Mucosa of rectum (tissue), 2 donors: ENCODE measurements around the gene BRINP3.

Source experiments
- H3K27ac ChIP-seq, 2 donors: one replicate each; pipeline ENCODE4 v1.7.0; 2013; ENCODE audit warnings: inconsistent platforms in 2 of 2, low read depth in 2 of 2, low read length in 2 of 2
- H3K27me3 ChIP-seq, 2 donors: one replicate each; pipeline ENCODE4 v1.7.0; 2013; ENCODE audit warnings: low read length in 2 of 2; ENCODE audit not compliant: control insufficient read depth in 2 of 2, insufficient read depth in 2 of 2
- H3K36me3 ChIP-seq, 2 donors: one replicate each; pipeline ENCODE4 v1.7.0; 2013; ENCODE audit warnings: low read length in 2 of 2; ENCODE audit not compliant: control insufficient read depth in 2 of 2, insufficient read depth in 2 of 2
- H3K4me1 ChIP-seq, 2 donors: one replicate each; pipeline ENCODE4 v1.7.0; 2013; ENCODE audit warnings: low read length in 2 of 2, mild to moderate bottlenecking in 1 of 2; ENCODE audit not compliant: control insufficient read depth in 2 of 2, insufficient read depth in 2 of 2
- H3K4me3 ChIP-seq, 2 donors: one replicate each; pipeline ENCODE4 v1.7.0; 2013; ENCODE audit warnings: low read length in 2 of 2
- H3K9ac ChIP-seq, 2 donors: one replicate each; pipeline ENCODE4 v1.7.0; 2013; ENCODE audit warnings: low read length in 2 of 2, low read depth in 1 of 2, mild to moderate bottlenecking in 1 of 2
- H3K9me3 ChIP-seq, 2 donors: one replicate each; pipeline ENCODE4 v1.7.0; 2013; ENCODE audit warnings: low read length in 2 of 2; ENCODE audit not compliant: control insufficient read depth in 2 of 2
- donor health status: healthy.
- donor health status: Normal muscosa, but diverticular disease.

The BRINP3 gene

GRCh38 chr1:190243056-190243455 lies 234.6 kb downstream of the BRINP3 start:
- Histone ChIP-seq H3K36me3 (no peaks in the 10 kb centered on the region), H3K9ac (no peak overlapping the region), H3K4me3 (no peak overlapping the region), H3K27me3 (no peaks in the 10 kb centered on the region), H3K9me3 (no peaks in the 10 kb centered on the region), H3K27ac (no peak overlapping the region), H3K4me1 (no peaks in the 10 kb centered on the region)

GRCh38 chr1:190226006-190226405 lies 251.7 kb downstream of the BRINP3 start:
- Histone ChIP-seq H3K36me3 (no peaks in the 10 kb centered on the region), H3K4me3 (no peak overlapping the region), H3K27me3 (no peaks in the 10 kb centered on the region), H3K9me3 (no peaks in the 10 kb centered on the region), H3K4me1 (no peaks in the 10 kb centered on the region), H3K27ac (no peak overlapping the region), H3K9ac (no peak overlapping the region)

GRCh38 chr1:190212450-190212849 lies 265.2 kb downstream of the BRINP3 start:
- Histone ChIP-seq H3K4me1 (no peaks in the 10 kb centered on the region), H3K9me3 (no peaks in the 10 kb centered on the region), H3K27me3 (no peaks in the 10 kb centered on the region), H3K27ac (no peak overlapping the region), H3K4me3 (no peak overlapping the region), H3K9ac (no peak overlapping the region), H3K36me3 (no peaks in the 10 kb centered on the region)

GRCh38 chr1:190207733-190208132 lies 269.9 kb downstream of the BRINP3 start:
- no peaks in the 10 kb centered on the region for H3K36me3 ChIP-seq
- H3K27ac ChIP-seq: no peak overlapping the region
- H3K4me3 ChIP-seq: no peak overlapping the region
- H3K4me1 ChIP-seq: no peaks in the 10 kb centered on the region
- no peaks in the 10 kb centered on the region for H3K27me3 ChIP-seq
- no peak overlapping the region for H3K9ac ChIP-seq
- no peaks in the 10 kb centered on the region for H3K9me3 ChIP-seq

- H3K27me3 ChIP-seq: no peaks in the 10 kb centered on the region
- H3K9me3 ChIP-seq: no peaks in the 10 kb centered on the region
- H3K36me3 ChIP-seq: no peaks in the 10 kb centered on the region
- H3K4me1 ChIP-seq: no peaks in the 10 kb centered on the region
- no peak overlapping the region for H3K4me3 ChIP-seq
- H3K27ac ChIP-seq: no peak overlapping the region
- H3K9ac ChIP-seq: no peak overlapping the region
Measured at GRCh38 chr1:190205713-190206112, 272.0 kb downstream of the BRINP3 start.

DNA sequence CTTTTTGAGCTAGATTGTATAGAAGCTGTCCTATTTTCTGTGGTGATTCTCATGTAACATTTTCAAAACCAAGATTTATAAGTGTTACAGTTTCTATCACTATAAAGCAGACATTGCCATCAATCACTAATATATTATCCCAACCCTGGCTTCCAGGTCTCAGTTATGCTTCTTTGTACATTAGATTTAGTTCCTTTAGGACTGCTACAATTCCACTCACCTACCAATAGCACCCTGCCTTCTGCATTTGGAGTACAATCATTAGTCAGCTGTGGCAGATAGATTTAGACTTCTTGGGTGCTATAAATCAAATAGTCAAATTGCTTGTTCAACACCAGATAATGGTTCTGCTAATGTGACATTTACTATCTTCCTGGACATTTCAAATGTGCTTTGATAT lies 281.6 kb downstream of the BRINP3 start:
- Histone ChIP-seq H3K9ac (no peak overlapping the region), H3K27me3 (no peaks in the 10 kb centered on the region), H3K36me3 (no peaks in the 10 kb centered on the region), H3K4me1 (no peaks in the 10 kb centered on the region), H3K27ac (no peak overlapping the region), H3K4me3 (no peak overlapping the region), H3K9me3 (peaks cover 0 to 2% of the 10 kb centered on the region in 2 donors)

DNA sequence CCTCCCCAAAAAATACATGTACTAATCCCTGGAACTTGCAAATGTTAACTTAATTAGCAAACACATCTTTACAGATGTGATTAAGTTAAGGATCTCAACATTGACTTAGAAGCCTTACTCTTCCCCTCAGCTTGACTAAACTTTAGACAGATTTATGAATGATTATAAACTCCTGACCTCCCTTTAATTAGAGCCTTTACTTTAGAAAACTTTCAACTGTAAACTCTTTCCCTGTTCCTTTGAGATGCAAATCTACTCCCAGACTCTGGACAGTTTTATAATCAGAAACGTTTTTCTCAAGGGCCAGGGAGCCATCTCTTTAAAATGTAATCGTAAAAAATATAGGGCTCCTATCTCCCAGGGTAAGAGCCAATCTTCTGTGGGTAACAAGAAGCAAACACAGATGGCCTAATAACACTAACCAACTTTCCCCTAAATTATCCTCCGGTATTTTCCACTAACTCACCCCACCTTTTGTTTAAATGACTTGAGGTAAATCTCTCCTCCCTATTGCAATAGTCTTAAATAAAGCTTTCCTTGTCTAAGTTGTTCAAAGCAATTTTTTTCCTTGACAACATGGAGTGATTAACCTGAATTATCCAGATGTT lies 284.1 kb downstream of the BRINP3 start:
- Histone ChIP-seq H3K4me3 (no peak overlapping the region), H3K36me3 (no peaks in the 10 kb centered on the region), H3K27ac (no peak overlapping the region), H3K27me3 (no peaks in the 10 kb centered on the region), H3K4me1 (no peaks in the 10 kb centered on the region), H3K9ac (no peak overlapping the region), H3K9me3 (peaks cover 0 to 2% of the 10 kb centered on the region in 2 donors)

GRCh38 chr1:190192627-190193026 lies 285.0 kb downstream of the BRINP3 start:
- H3K4me3 ChIP-seq: no peak overlapping the region
- no peak overlapping the region for H3K27ac ChIP-seq
- H3K9me3 ChIP-seq: no peaks in the 10 kb centered on the region
- H3K36me3 ChIP-seq: no peaks in the 10 kb centered on the region
- no peaks in the 10 kb centered on the region for H3K27me3 ChIP-seq
- no peaks in the 10 kb centered on the region for H3K4me1 ChIP-seq
- H3K9ac ChIP-seq: no peak overlapping the region

- Histone ChIP-seq H3K27ac (no peak overlapping the region), H3K9ac (no peak overlapping the region), H3K4me1 (no peaks in the 10 kb centered on the region), H3K27me3 (no peaks in the 10 kb centered on the region), H3K4me3 (no peak overlapping the region), H3K9me3 (no peaks in the 10 kb centered on the region), H3K36me3 (no peaks in the 10 kb centered on the region)
Measured at GRCh38 chr1:190183588-190183987, 294.1 kb downstream of the BRINP3 start.

DNA sequence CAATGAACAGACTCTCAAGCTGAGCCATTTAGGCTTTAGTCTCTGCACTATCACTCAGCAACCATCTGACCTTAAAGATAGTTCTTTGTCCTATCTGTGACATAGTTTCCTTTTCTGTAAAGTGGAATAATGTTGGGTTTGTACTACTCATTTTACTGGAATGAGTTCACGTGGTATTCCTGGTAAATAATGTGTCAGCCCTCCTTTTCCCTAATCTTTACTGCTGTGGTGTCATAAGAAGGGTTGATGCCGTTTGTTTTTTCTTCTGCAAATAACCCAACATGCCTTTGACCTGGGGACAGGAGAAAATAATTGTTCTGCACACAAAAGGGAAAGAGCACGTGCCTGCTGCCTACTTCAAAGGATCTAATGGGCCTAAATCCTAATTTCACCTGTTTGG lies 297.8 kb downstream of the BRINP3 start:
- no peak overlapping the region for H3K4me3 ChIP-seq
- no peaks in the 10 kb centered on the region for H3K36me3 ChIP-seq
- no peaks in the 10 kb centered on the region for H3K9me3 ChIP-seq
- H3K9ac ChIP-seq: no peak overlapping the region
- H3K4me1 ChIP-seq: no peaks in the 10 kb centered on the region
- no peak overlapping the region for H3K27ac ChIP-seq
- no peaks in the 10 kb centered on the region for H3K27me3 ChIP-seq

DNA sequence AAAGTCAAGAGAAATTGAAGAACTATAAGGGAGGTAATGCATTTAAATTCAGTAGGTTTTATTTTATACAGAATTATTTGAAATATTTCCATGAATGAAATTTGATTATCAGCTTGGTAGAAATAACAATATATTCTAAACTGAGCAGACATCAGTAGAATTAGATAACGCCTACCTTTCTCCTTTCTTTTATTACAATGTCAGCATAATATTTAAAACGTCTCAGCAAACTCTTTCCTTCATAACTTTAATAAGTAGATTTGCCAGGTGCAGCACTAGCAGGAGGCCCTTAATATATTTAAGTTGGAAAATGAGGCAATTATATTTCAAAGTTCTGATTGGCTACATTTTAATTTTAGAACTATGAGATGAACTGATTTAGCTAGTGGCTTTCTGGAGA lies 298.8 kb downstream of the BRINP3 start:
- Histone ChIP-seq H3K4me1 (no peaks in the 10 kb centered on the region), H3K27ac (no peak overlapping the region), H3K9me3 (no peaks in the 10 kb centered on the region), H3K4me3 (no peak overlapping the region), H3K27me3 (no peaks in the 10 kb centered on the region), H3K36me3 (no peaks in the 10 kb centered on the region), H3K9ac (no peak overlapping the region)
